Measurements from ENCODE around the gene HESX1.

Gene HESX1

GRCh38 chr3:57158813-57159738, 40.7 kb downstream of the HESX1 start:
- POLR2A ChIA-PET (ENCODE audit: low non-redundant PET): no interaction called here
- no peak for TF ChIP-seq CTCF (conservative IDR thresholded peaks at IDR 0.05; ENCODE audit: low read depth)

GRCh38 chr3:57158325-57158724, 41.5 kb downstream of the HESX1 start:
- no peak overlapping the region for H3K27ac ChIP-seq
- ChIA-PET POLR2A (ENCODE audit: low non-redundant PET) (no interaction called here), CTCF (no interaction called here)
- no peak for TF ChIP-seq CTCF (conservative IDR thresholded peaks at IDR 0.05; ENCODE audit: low read depth)
- DNase-seq (ENCODE audit: low spot score): no peak

More at GRCh38 chr3:57158813-57159738, 40.7 kb downstream of the HESX1 start:
- CTCF ChIA-PET: interaction anchor here (0.5 kb wide), 1 partner anchor 339 kb away, joined by 4 read pairs; no protein-coding TSS in a partner anchor
- no peak for DNase-seq (ENCODE audit: low spot score)
- H3K27ac ChIP-seq: no peak overlapping the region

GRCh38 chr3:57157545-57157944, 42.2 kb downstream of the HESX1 start:
- no peak for DNase-seq (ENCODE audit: low spot score)
- H3K27ac ChIP-seq: no peak overlapping the region
- POLR2A ChIA-PET (ENCODE audit: low non-redundant PET): no interaction called here
- TF ChIP-seq CTCF (conservative IDR thresholded peaks at IDR 0.05; ENCODE audit: low read depth): no peak
- CTCF ChIA-PET: no interaction called here

- ChIA-PET CTCF (interaction anchor here (0.6 kb wide), 1 partner anchor 720 kb away, joined by 3 read pairs; no protein-coding TSS in a partner anchor), POLR2A (ENCODE audit: low non-redundant PET) (no interaction called here)
- no peak overlapping the region for H3K27ac ChIP-seq
- TF ChIP-seq CTCF (conservative IDR thresholded peaks at IDR 0.05; ENCODE audit: low read depth): no peak
- DNase-seq (ENCODE audit: low spot score): no peak
Measured at GRCh38 chr3:57155310-57155643, 44.5 kb downstream of the HESX1 start.

- POLR2A ChIA-PET (ENCODE audit: low non-redundant PET): no interaction called here
- TF ChIP-seq CTCF (conservative IDR thresholded peaks at IDR 0.05; ENCODE audit: low read depth): no peak
- CTCF ChIA-PET: interaction anchor here (0.6 kb wide), 1 partner anchor 719 kb away, joined by 3 read pairs; no protein-coding TSS in a partner anchor
- no peak overlapping the region for H3K27ac ChIP-seq
- no peak for DNase-seq (ENCODE audit: low spot score)
Measured at GRCh38 chr3:57154470-57155309, 45.1 kb downstream of the HESX1 start.

Data from RWPE1 (cell line).